ENCODE data around the gene CPPED1. TPM values are rescaled to one million over a fixed set of nuclear protein-coding genes. Genes with fewer than 3 reads are reported as not detected.

Gene CPPED1
- total and polyA plus RNA-seq, 9 donors = 4.3 to 9.1 (median 6.8) TPM

GRCh38 chr16:12695454-12695853 is 108.2 kb downstream of the CPPED1 start:
- no peak for DNase-seq
- WGBS (ENCODE audit: insufficient coverage) = 98% methylated on average over 4 of the region's 5 CpGs
- no peaks in the 10 kb centered on the region for H3K27me3 ChIP-seq (ENCODE audit: control insufficient read depth, insufficient read depth, low read length)
- no peaks in the 10 kb centered on the region for H3K36me3 ChIP-seq (ENCODE audit: control insufficient read depth, insufficient read depth, low read length)
- no peak overlapping the region for H3K27ac ChIP-seq (ENCODE audit: low read length)
- no peaks in the 10 kb centered on the region for H3K9me3 ChIP-seq (replicated peaks; ENCODE audit: control insufficient read depth, low read depth, low read length)
- no peaks in the 10 kb centered on the region for H3K4me1 ChIP-seq (ENCODE audit: control insufficient read depth, insufficient read depth, low read length)
- no peak overlapping the region for H3K4me3 ChIP-seq (ENCODE audit: low read length)

GRCh38 chr16:12690024-12690423 is 113.7 kb downstream of the CPPED1 start:
- DNase-seq = no peak
- WGBS (ENCODE audit: insufficient coverage) = 84% methylated on average over 3 of the region's 5 CpGs
- H3K27ac ChIP-seq (ENCODE audit: low read length) = no peak overlapping the region
- H3K4me3 ChIP-seq (ENCODE audit: low read length) = no peak overlapping the region
- H3K4me1 ChIP-seq (ENCODE audit: control insufficient read depth, insufficient read depth, low read length) = no peaks in the 10 kb centered on the region
- no peaks in the 10 kb centered on the region for H3K9me3 ChIP-seq (replicated peaks; ENCODE audit: control insufficient read depth, low read depth, low read length)
- H3K27me3 ChIP-seq (ENCODE audit: control insufficient read depth, insufficient read depth, low read length) = no peaks in the 10 kb centered on the region
- no peaks in the 10 kb centered on the region for H3K36me3 ChIP-seq (ENCODE audit: control insufficient read depth, insufficient read depth, low read length)

- Histone ChIP-seq H3K9me3 (replicated peaks; ENCODE audit: control insufficient read depth, low read depth, low read length) (no peaks in the 10 kb centered on the region), H3K27ac (ENCODE audit: low read length) (no peak overlapping the region), H3K4me1 (ENCODE audit: control insufficient read depth, insufficient read depth, low read length) (no peaks in the 10 kb centered on the region), H3K4me3 (ENCODE audit: low read length) (no peak overlapping the region), H3K27me3 (ENCODE audit: control insufficient read depth, insufficient read depth, low read length) (no peaks in the 10 kb centered on the region), H3K36me3 (ENCODE audit: control insufficient read depth, insufficient read depth, low read length) (no peaks in the 10 kb centered on the region)
- 92% methylated on average over 1 of the region's 6 CpGs for WGBS (ENCODE audit: insufficient coverage)
- no peak for DNase-seq
Observed at GRCh38 chr16:12688951-12689850, 114.5 kb downstream of the CPPED1 start.

- Histone ChIP-seq H3K4me1 (ENCODE audit: control insufficient read depth, insufficient read depth, low read length) (no peaks in the 10 kb centered on the region), H3K9me3 (replicated peaks; ENCODE audit: control insufficient read depth, low read depth, low read length) (no peaks in the 10 kb centered on the region), H3K27ac (ENCODE audit: low read length) (no peak overlapping the region), H3K36me3 (ENCODE audit: control insufficient read depth, insufficient read depth, low read length) (no peaks in the 10 kb centered on the region), H3K4me3 (ENCODE audit: low read length) (no peak overlapping the region), H3K27me3 (ENCODE audit: control insufficient read depth, insufficient read depth, low read length) (no peaks in the 10 kb centered on the region)
- DNase-seq = no peak
- no CpG with 5 or more reads among the region's 5 CpGs for WGBS (ENCODE audit: insufficient coverage)
Observed at GRCh38 chr16:12685806-12686205, 117.9 kb downstream of the CPPED1 start.

- H3K9me3 ChIP-seq (replicated peaks; ENCODE audit: control insufficient read depth, low read depth, low read length) = no peaks in the 10 kb centered on the region
- H3K4me1 ChIP-seq (ENCODE audit: control insufficient read depth, insufficient read depth, low read length) = no peaks in the 10 kb centered on the region
- no peak for DNase-seq
- no peak overlapping the region for H3K4me3 ChIP-seq (ENCODE audit: low read length)
- no peaks in the 10 kb centered on the region for H3K27me3 ChIP-seq (ENCODE audit: control insufficient read depth, insufficient read depth, low read length)
- H3K27ac ChIP-seq (ENCODE audit: low read length) = no peak overlapping the region
- H3K36me3 ChIP-seq (ENCODE audit: control insufficient read depth, insufficient read depth, low read length) = no peaks in the 10 kb centered on the region
- WGBS (ENCODE audit: insufficient coverage) = 70% methylated on average over 8 of the region's 11 CpGs
Observed at GRCh38 chr16:12682432-12683165, 121.1 kb downstream of the CPPED1 start.

GRCh38 chr16:12681653-12682052 is 122.0 kb downstream of the CPPED1 start:
- no peak for DNase-seq
- H3K36me3 ChIP-seq (ENCODE audit: control insufficient read depth, insufficient read depth, low read length) = no peaks in the 10 kb centered on the region
- no peaks in the 10 kb centered on the region for H3K9me3 ChIP-seq (replicated peaks; ENCODE audit: control insufficient read depth, low read depth, low read length)
- H3K27ac ChIP-seq (ENCODE audit: low read length) = no peak overlapping the region
- 53% methylated on average over 2 of the region's 7 CpGs for WGBS (ENCODE audit: insufficient coverage)
- no peaks in the 10 kb centered on the region for H3K4me1 ChIP-seq (ENCODE audit: control insufficient read depth, insufficient read depth, low read length)
- H3K4me3 ChIP-seq (ENCODE audit: low read length) = no peak overlapping the region
- H3K27me3 ChIP-seq (ENCODE audit: control insufficient read depth, insufficient read depth, low read length) = no peaks in the 10 kb centered on the region

- Histone ChIP-seq H3K4me1 (ENCODE audit: control insufficient read depth, insufficient read depth, low read length) (no peaks in the 10 kb centered on the region), H3K9me3 (replicated peaks; ENCODE audit: control insufficient read depth, low read depth, low read length) (no peaks in the 10 kb centered on the region), H3K27me3 (ENCODE audit: control insufficient read depth, insufficient read depth, low read length) (no peaks in the 10 kb centered on the region), H3K36me3 (ENCODE audit: control insufficient read depth, insufficient read depth, low read length) (no peaks in the 10 kb centered on the region), H3K27ac (ENCODE audit: low read length) (no peak overlapping the region), H3K4me3 (ENCODE audit: low read length) (no peak overlapping the region)
- DNase-seq = no peak
- WGBS (ENCODE audit: insufficient coverage) = 0% methylated on average over 1 of the region's 2 CpGs
Observed at GRCh38 chr16:12680531-12680930, 123.2 kb downstream of the CPPED1 start.

- H3K4me3 ChIP-seq (ENCODE audit: low read length) = no peak overlapping the region
- no peak for DNase-seq
- WGBS (ENCODE audit: insufficient coverage) = no CpG with 5 or more reads among the region's 3 CpGs
- H3K9me3 ChIP-seq (replicated peaks; ENCODE audit: control insufficient read depth, low read depth, low read length) = no peaks in the 10 kb centered on the region
- H3K36me3 ChIP-seq (ENCODE audit: control insufficient read depth, insufficient read depth, low read length) = no peaks in the 10 kb centered on the region
- H3K27ac ChIP-seq (ENCODE audit: low read length) = no peak overlapping the region
- H3K4me1 ChIP-seq (ENCODE audit: control insufficient read depth, insufficient read depth, low read length) = no peaks in the 10 kb centered on the region
- H3K27me3 ChIP-seq (ENCODE audit: control insufficient read depth, insufficient read depth, low read length) = no peaks in the 10 kb centered on the region
Observed at GRCh38 chr16:12679660-12680272, 123.9 kb downstream of the CPPED1 start.

- no peaks in the 10 kb centered on the region for H3K9me3 ChIP-seq (replicated peaks; ENCODE audit: control insufficient read depth, low read depth, low read length)
- no peak overlapping the region for H3K4me3 ChIP-seq (ENCODE audit: low read length)
- no peak overlapping the region for H3K27ac ChIP-seq (ENCODE audit: low read length)
- no CpG with 5 or more reads among the region's 3 CpGs for WGBS (ENCODE audit: insufficient coverage)
- no peaks in the 10 kb centered on the region for H3K36me3 ChIP-seq (ENCODE audit: control insufficient read depth, insufficient read depth, low read length)
- H3K4me1 ChIP-seq (ENCODE audit: control insufficient read depth, insufficient read depth, low read length) = no peaks in the 10 kb centered on the region
- no peaks in the 10 kb centered on the region for H3K27me3 ChIP-seq (ENCODE audit: control insufficient read depth, insufficient read depth, low read length)
- DNase-seq = no peak
Observed at GRCh38 chr16:12678983-12679382, 124.7 kb downstream of the CPPED1 start.

- Histone ChIP-seq H3K27ac (ENCODE audit: low read length) (no peak overlapping the region), H3K9me3 (replicated peaks; ENCODE audit: control insufficient read depth, low read depth, low read length) (no peaks in the 10 kb centered on the region), H3K4me3 (ENCODE audit: low read length) (no peak overlapping the region), H3K4me1 (ENCODE audit: control insufficient read depth, insufficient read depth, low read length) (no peaks in the 10 kb centered on the region), H3K36me3 (ENCODE audit: control insufficient read depth, insufficient read depth, low read length) (no peaks in the 10 kb centered on the region), H3K27me3 (ENCODE audit: control insufficient read depth, insufficient read depth, low read length) (no peaks in the 10 kb centered on the region)
- WGBS (ENCODE audit: insufficient coverage) = 75% methylated on average over 5 of the region's 8 CpGs
- no peak for DNase-seq
Observed at GRCh38 chr16:12677502-12677901, 126.2 kb downstream of the CPPED1 start.
